ENCODE data around the gene FRMD1.
"Not testable (repeated sequence)": the region's sequence is repeated elsewhere in the genome, so short reads cannot be mapped to it uniquely, and the experiment has no call there.

FRMD1 gene

GRCh38 chr6:168093634-168094033 is 14.6 kb upstream of the FRMD1 start:
- no peak for DNase-seq

GRCh38 chr6:168093071-168093505 is 14.1 kb upstream of the FRMD1 start:
- DNase-seq = no peak

GRCh38 chr6:168092541-168092940 is 13.5 kb upstream of the FRMD1 start:
- DNase-seq = no peak

DNA sequence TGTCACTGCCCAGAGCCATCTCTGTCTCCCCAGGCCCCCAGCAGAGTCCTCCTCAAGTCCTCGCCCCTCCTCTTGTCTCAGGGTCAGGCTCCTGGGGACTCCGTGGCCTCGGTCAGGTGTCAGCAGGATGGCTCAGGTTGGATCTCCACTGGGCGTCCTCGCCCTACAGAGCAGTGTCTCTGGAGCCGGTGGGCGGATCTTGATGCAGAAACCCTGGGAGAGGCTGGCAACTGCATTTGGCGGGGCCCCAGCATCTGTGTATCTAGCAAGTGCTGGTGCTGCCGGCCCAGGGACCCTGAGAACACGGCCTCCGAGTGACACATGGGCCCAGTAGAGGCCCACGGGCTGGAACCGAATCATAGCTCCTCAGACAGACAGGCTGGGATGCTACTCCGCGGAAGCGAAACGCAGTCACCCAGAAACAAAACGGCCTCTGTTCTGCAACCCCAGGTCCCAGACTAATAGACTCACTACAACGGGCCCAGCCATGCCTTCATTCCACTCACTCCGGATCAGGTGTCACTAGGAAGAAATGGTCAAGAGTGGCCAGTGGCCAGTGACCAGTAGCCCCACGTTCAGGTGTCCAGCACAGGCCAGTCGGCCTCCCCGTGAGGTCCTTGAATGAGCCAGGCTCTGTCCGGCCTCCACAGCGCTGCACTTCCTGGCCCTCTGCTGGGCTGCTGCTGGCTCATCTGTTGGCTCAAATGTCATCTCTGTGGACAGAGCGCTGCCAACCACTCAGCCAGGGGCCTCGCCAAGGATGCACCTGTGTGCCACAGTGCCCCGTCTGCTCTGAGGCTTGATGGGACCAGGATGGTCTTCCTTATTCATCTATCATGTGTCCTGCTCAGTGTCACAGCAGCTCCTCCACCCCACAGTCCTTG is 12.6 kb upstream of the FRMD1 start:
- no peak for DNase-seq

GRCh38 chr6:168090706-168091105 is 11.7 kb upstream of the FRMD1 start:
- no peak for DNase-seq

- DNase-seq = no peak
Measured at GRCh38 chr6:168090064-168090690, 11.2 kb upstream of the FRMD1 start.

GRCh38 chr6:168089186-168090063 is 10.4 kb upstream of the FRMD1 start:
- DNase-seq = no peak

- no peak for DNase-seq
Measured at GRCh38 chr6:168088161-168089053, 9.4 kb upstream of the FRMD1 start.

DNA sequence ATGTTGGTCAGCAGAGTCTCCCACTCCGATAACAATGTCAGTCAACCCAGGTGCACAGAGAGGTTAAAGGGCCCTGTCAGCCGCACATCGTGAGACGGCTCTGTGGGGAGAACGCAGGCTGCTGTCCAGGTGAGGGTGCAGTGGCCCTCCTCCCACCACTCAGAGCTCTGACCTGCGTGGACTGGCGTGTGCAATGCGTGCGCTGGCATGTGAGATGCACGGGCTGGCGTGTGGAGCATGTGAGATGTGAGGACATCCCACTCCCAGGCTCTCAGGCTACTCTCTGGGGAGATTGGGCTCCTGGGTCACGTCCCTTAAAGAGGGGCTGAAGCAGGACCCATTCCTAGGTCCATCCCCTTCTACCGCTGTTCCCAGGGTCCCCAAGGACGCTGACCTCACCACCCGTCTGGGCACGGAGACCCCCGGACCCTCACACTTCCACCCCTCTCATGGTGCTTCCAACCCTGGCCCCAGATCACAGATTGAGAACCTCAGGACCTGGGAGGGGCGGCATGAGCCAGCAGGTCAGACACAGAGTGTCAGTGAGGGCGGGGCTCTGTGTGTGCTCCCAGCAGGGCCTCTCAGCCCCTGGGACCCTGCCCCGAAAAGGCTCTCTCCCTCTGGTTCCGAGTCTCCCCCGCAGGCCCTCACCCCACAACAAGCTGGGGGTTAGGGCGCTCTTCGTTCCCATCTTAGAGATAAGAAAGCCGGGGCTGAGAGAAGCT is 8.6 kb upstream of the FRMD1 start:
- DNase-seq = no peak

DNA sequence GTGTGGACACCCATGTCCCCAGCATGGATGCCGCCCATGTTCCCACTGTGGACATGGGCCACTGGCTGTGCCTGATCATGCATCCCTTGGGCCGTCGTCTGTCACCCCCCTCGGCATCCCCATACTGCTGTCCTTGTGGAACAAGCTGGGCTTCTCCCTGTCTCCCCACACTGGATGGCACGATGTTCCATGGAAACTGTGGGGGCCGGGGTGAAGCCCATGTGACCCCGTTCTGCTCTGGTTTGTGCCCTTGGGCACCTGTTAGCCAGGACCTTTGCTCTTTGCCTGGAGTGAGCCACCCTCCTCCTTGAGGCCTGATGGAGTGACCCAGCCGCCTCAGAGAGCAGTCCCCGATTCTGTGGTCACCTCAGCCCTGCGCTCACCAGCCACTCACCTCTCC is 7.6 kb upstream of the FRMD1 start:
- no peak for DNase-seq

GRCh38 chr6:168086066-168086465 is 7.1 kb upstream of the FRMD1 start:
- DNase-seq = no peak

- no peak for DNase-seq
Measured at GRCh38 chr6:168084465-168085160, 5.6 kb upstream of the FRMD1 start.

DNA sequence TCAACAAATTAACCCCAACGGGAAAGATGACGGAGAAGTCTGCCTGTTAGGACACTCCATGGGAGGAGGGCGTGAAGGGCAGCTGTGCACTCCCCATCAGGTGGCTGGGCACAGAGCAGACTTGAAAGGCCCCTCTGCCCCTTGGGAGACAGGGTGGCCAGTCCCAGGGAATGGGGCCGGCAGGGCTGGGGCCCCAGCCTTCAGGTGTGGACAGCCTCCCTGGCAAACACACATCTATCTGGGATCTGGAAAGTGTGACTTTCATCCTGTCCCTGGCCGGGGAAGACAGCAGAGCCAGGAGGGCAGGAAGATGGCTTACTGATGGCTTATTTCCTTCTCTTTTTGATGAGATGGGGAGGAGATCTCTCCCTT is 4.5 kb upstream of the FRMD1 start:
- no peak for DNase-seq

DNA sequence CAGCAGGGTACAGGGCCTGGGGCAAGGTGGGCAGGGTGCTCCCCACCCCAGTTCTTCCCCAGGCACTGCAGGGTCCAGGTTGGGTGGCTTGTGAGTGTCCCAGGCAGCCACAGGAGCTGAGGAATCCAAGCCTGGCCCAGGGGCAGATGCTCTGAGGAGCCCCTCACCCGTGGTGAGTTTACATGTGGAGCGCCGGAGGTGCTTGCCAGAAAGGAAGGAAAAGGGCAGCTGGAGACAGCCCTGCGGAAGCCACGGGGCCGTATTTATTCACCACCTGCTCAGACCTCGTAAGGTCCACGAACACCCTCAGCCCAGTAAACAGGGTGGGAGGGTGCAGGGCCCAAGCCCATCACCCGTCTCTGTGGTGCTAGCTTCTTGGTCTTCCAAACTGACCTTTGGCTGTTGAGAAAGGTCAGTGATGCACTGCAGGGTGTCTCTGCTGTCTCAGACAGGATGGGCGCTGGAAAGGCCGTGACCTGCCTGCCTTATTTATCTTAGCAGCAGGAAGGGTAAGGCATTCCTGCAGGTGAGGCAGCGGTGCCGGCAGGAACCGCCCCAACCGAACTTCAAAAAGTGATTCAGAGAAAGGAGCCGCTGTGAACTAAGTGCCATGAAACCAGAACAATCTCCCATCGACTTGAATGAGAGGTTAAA is 4.0 kb upstream of the FRMD1 start:
- no peak for DNase-seq

GRCh38 chr6:168081858-168082546 is 3.0 kb upstream of the FRMD1 start:
- DNase-seq = no peak

- no peak for DNase-seq
Measured at GRCh38 chr6:168080393-168081077, 1.5 kb upstream of the FRMD1 start.

GRCh38 chr6:168078175-168078942 is 653 bp downstream of the FRMD1 start:
- no peak for DNase-seq

DNA sequence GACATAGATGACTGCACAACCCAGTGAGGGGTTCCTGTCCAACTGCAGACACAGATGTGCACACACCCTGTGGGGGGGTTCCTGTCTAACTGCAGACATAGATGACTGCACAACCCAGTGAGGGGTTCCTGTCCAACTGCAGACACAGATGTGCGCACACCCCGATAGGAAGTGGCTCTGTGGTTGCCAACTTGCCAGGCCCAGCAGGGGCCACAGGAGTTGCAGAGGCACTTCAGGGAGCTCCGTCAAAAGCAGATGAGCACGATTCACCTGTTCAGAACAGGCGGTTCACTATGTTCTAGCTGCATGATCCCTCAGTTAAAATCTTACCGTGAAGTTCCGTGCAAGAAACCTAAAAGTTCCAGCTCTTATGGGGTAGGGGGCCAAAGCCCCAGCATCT is 1.6 kb downstream of the FRMD1 start:
- DNase-seq = not testable (repeated sequence)

Data from activated T-cell treated with anti-CD3 and anti-CD28 coated beads, Interleukin-2, amount 50 U/mL, for 1 hour (primary cell).